BLaER1 treated with 17β-estradiol and CSF1 and Interleukin-3, amounts not matched to agents 10 nM and 100 nM (cell line): ENCODE measurements around the gene PAPSS1.

Experiments used
- H3K27ac ChIP-seq, 11 experiments: shearing (Covaris generic); formaldehyde crosslinking; 2 replicates each; pipeline ENCODE4 v1.8.1; 2022
- H3K27me3 ChIP-seq, 11 experiments: shearing (Covaris generic); formaldehyde crosslinking; 2 replicates each; pipeline ENCODE4 v1.8.1; 2022
- H3K36me3 ChIP-seq, 11 experiments: shearing (Covaris generic); formaldehyde crosslinking; 2 replicates each; pipeline ENCODE4 v1.8.1; 2022
- H3K4me1 ChIP-seq, 10 experiments: shearing (Covaris generic); formaldehyde crosslinking; 2 replicates each; pipeline ENCODE4 v1.8.1; 2022
- H3K4me2 ChIP-seq, 11 experiments: shearing (Covaris generic); formaldehyde crosslinking; 2 replicates each; pipeline ENCODE4 v1.8.1; 2022
- H3K4me3 ChIP-seq, 10 experiments: shearing (Covaris generic); formaldehyde crosslinking; 2 replicates each; pipeline ENCODE4 v1.8.1; 2022
- H3K9ac ChIP-seq, 11 experiments: shearing (Covaris generic); formaldehyde crosslinking; 2 replicates each; pipeline ENCODE4 v1.8.1; 2022
- H3K9me3 ChIP-seq, 11 experiments: shearing (Covaris generic); formaldehyde crosslinking; replicated peaks in 1 of 11; 2 replicates each; pipeline ENCODE4 v1.8.1; 2022
- H4K20me1 ChIP-seq, 11 experiments: shearing (Covaris generic); formaldehyde crosslinking; 2 replicates each; pipeline ENCODE4 v1.8.1; 2022
- Cebpa-rat ChIP-seq, 11 experiments: shearing (Covaris generic); IDR thresholded peaks; 2 replicates each; pipeline ENCODE4 v1.8.1; 2022

PAPSS1 gene

DNA sequence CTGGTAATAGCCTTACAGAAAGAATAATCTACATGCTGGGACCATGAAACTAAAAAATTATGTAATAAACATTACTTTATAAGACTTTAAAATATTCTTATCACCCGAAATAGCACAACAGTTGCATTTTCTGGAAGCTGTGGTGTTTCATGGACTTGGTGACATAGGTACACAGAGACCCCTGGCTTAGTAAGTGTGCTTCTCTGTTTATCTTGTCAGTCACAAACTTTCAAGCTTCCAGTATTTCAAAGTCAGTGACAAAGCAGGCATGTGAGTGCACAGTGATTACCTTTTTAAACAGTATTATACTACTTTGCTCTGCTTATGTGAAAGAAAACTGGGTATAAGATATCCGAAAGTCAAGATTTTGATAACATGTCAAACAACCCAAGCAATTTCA lies 84.3 kb downstream of the PAPSS1 start:
- H3K9ac ChIP-seq, result no peak overlapping the region
- no peaks in the 10 kb centered on the region for H3K27me3 ChIP-seq
- no peak for TF ChIP-seq Cebpa-rat (IDR thresholded peaks at IDR 0.05)
- peaks cover 0 to 9% (median 3%) of the 10 kb centered on the region in 11 experiments; a peak in 9 of 22 replicates for H3K9me3 ChIP-seq
- H3K4me2 ChIP-seq, result no peak overlapping the region
- peaks cover 10 to 90% (median 18%) of the 10 kb centered on the region in 11 experiments for H3K36me3 ChIP-seq
- no peaks in the 10 kb centered on the region for H3K4me1 ChIP-seq
- H3K4me3 ChIP-seq, result no peak overlapping the region
- H3K27ac ChIP-seq, result no peak overlapping the region
- H4K20me1 ChIP-seq, result peaks cover 0 to 12% (median 0%) of the 10 kb centered on the region in 11 experiments; a peak in 2 of 22 replicates

DNA sequence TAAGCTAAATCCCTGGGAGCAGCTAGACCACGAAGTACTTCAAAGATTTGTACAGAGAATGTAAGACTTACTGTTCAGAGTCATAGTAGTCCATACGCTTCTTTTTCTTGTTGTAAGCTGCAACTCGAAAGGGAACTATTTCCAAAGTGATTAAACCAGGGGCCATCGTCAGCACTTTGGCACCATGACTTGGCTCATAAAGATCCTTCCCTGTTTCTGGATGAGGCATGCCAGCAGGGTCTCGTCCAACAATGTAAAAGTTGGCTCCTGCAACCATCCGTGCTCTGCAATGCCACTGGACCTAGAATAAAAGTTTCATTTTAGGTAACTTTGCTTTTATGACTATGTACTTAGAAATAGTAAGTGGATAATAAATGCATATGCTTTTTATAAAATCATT lies 88.5 kb downstream of the PAPSS1 start:
- H3K27ac ChIP-seq, result no peak overlapping the region

DNA sequence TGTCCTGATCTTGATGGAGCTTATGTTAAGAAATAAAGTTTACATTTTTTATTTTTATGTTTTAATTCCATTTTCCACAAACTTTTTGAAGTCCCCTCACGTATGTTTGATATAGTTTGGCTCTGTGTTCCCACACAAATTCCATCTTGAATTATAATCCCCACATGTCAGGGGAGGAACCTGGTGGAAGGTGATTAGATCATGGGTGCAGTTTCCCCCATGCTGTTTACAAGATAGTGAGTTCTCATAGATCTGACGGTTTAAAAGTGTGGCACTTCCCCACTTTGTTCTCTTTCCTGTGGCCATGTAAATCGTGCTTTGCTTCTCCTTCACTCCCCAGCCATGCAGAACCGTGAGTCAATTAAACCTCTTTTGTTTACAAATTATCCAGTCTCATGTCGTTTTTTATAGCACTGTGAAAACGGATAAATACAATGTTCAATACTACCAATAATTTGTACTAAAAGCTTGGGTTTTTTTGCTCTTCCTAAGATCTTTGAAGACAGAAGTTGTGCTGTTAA lies 89.8 kb downstream of the PAPSS1 start:
- H3K4me3 ChIP-seq, result no peak overlapping the region
- H3K27me3 ChIP-seq, result no peaks in the 10 kb centered on the region
- H3K9me3 ChIP-seq, result peaks cover 0 to 16% (median 8%) of the 10 kb centered on the region in 11 experiments; a peak in 10 of 22 replicates
- H3K4me1 ChIP-seq, result peaks cover 0 to 10% (median 0%) of the 10 kb centered on the region in 10 experiments; a peak in 3 of 20 replicates
- H3K4me2 ChIP-seq, result no peak overlapping the region
- no peak overlapping the region for H3K9ac ChIP-seq
- 0 out of 22 replicates have a peak, but pooled peaks cover 0 to 10% (median 0%) of the 10 kb centered on the region in 11 experiments for H4K20me1 ChIP-seq
- peaks cover 20 to 88% (median 28%) of the 10 kb centered on the region in 11 experiments for H3K36me3 ChIP-seq
- no peak for TF ChIP-seq Cebpa-rat (IDR thresholded peaks at IDR 0.05)
- no peak overlapping the region for H3K27ac ChIP-seq

More for the DNA sequence above, 88.5 kb downstream of the PAPSS1 start:
- H3K4me1 ChIP-seq, result peaks cover 0 to 10% (median 0%) of the 10 kb centered on the region in 10 experiments; a peak in 3 of 20 replicates
- H3K9ac ChIP-seq, result no peak overlapping the region
- no peaks in the 10 kb centered on the region for H3K27me3 ChIP-seq
- H4K20me1 ChIP-seq, result 0 out of 22 replicates have a peak, but pooled peaks cover 0 to 10% (median 0%) of the 10 kb centered on the region in 11 experiments
- H3K36me3 ChIP-seq, result peaks cover 16 to 93% (median 31%) of the 10 kb centered on the region in 11 experiments
- no peak for TF ChIP-seq Cebpa-rat (IDR thresholded peaks at IDR 0.05)
- peaks cover 0 to 16% (median 8%) of the 10 kb centered on the region in 11 experiments; a peak in 10 of 22 replicates for H3K9me3 ChIP-seq
- H3K4me2 ChIP-seq, result no peak overlapping the region
- no peak overlapping the region for H3K4me3 ChIP-seq

DNA sequence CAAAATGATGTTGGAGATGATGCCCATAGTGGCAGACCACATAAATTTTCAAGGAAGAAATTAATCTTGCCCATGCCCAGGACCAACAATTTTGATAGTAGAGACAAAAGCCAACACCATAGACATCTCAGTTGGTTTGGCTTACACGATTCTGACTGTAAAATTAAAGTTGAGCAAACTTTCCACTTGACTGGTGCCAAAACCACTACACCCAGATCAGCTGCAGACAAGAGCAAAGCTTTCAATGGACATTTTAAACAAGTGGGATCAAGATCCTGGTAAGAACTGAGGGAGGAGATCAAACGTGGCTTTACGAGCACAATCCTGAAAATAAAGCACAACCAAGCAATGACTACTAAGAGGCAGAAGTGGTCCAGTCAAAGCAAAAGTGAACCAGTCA lies 90.7 kb downstream of the PAPSS1 start:
- Histone ChIP-seq H3K4me2 (peak overlapping the region in 2 of 11 experiments; percentile 3 to 17; a peak in 1 of 22 replicates), H3K4me3 (no peak overlapping the region), H3K27ac (no peak overlapping the region), H3K4me1 (peaks cover 0 to 10% (median 0%) of the 10 kb centered on the region in 10 experiments; a peak in 3 of 20 replicates), H3K27me3 (no peaks in the 10 kb centered on the region), H3K9me3 (peaks cover 0 to 16% (median 8%) of the 10 kb centered on the region in 11 experiments; a peak in 10 of 22 replicates), H3K36me3 (peaks cover 22 to 90% (median 32%) of the 10 kb centered on the region in 11 experiments), H4K20me1 (0 out of 22 replicates have a peak, but pooled peaks cover 0 to 10% (median 0%) of the 10 kb centered on the region in 11 experiments), H3K9ac (no peak overlapping the region)
- TF ChIP-seq Cebpa-rat (IDR thresholded peaks at IDR 0.05), result no peak

DNA sequence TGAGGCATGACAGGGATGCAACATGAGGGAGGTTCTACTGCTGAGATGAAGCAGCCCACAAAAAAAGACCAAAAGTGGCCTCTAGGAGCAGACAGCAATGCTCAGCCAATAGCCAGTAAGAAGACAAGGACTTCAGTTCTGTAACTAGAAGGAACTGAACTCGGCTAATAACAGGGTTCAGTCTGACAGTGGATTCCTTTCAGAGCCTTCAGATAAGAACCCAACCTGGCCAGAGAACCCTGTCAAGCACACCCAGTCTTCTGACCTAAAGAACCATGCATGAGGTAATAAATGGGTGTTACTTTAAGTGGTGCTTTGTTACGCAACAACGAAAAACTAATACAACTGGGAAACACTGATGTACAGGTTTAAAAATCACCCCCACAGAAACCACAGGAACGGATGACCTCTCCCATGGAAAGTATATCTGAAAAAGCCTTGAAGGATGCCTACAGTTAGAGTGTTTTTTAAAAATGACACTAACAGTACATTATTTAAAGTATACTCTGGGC lies 94.6 kb downstream of the PAPSS1 start:
- peaks cover 16 to 27% (median 19%) of the 10 kb centered on the region in 11 experiments for H3K9me3 ChIP-seq
- H3K4me2 ChIP-seq, result no peak overlapping the region
- peaks cover 23 to 86% (median 31%) of the 10 kb centered on the region in 11 experiments; a peak in 21 of 22 replicates for H3K36me3 ChIP-seq
- peaks cover 0 to 18% (median 0%) of the 10 kb centered on the region in 11 experiments; a peak in 1 of 22 replicates for H4K20me1 ChIP-seq
- TF ChIP-seq Cebpa-rat (IDR thresholded peaks at IDR 0.05), result peak in 4 of 11 experiments; percentile 25 to 75 (median 40); a peak in 3 of 22 replicates
- H3K9ac ChIP-seq, result no peak overlapping the region
- no peak overlapping the region for H3K4me3 ChIP-seq
- H3K27me3 ChIP-seq, result no peaks in the 10 kb centered on the region
- no peak overlapping the region for H3K27ac ChIP-seq
- peaks cover 0 to 10% (median 0%) of the 10 kb centered on the region in 10 experiments; a peak in 3 of 20 replicates for H3K4me1 ChIP-seq

DNA sequence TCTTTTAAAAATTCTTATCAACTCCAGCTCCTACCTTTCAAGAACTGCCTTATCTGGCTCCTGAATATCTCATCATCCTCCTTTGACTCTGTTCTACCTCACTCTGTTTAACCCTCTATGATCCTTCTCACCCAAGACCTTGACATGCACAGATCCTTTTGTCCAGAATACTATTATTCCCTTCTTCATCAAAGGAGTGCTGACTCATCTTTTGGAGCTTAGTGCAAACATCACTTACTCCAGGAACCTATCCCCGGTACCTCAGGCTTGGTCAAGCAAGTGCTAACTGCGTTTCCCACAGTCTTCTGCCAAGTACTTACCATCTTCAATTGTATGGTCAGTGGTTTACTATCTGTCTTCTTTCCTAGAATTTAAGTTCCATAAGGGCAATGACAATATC lies 96.0 kb downstream of the PAPSS1 start:
- Histone ChIP-seq H3K9me3 (peaks cover 14 to 22% (median 16%) of the 10 kb centered on the region in 11 experiments), H3K27me3 (no peaks in the 10 kb centered on the region), H3K36me3 (peaks cover 15 to 82% (median 24%) of the 10 kb centered on the region in 11 experiments; a peak in 18 of 22 replicates), H3K9ac (no peak overlapping the region), H3K27ac (no peak overlapping the region), H3K4me2 (no peak overlapping the region), H3K4me1 (peaks cover 0 to under 1% (median 0%) of the 10 kb centered on the region in 10 experiments; a peak in 2 of 20 replicates), H4K20me1 (peaks cover 0 to 19% (median 0%) of the 10 kb centered on the region in 11 experiments; a peak in 1 of 22 replicates), H3K4me3 (no peak overlapping the region)
- no peak for TF ChIP-seq Cebpa-rat (IDR thresholded peaks at IDR 0.05)

DNA sequence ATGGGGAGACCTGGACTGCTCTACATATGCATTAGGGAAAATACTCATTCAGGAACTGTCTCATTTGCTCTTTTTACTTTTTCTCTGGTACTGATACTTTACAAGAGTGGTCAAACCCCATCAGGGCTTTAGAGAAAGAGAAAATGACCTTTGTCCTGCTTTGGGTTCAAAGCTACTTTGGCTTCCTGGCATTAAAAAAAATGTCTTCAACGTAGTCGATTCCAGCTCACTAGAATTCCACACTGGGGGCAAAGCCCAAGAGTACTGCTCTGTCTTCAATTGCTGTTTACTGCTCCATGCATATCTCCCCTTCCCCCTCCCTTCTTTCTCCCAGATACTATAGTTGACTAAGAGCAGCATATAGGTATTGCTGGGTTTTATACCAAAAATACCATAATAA lies 98.0 kb downstream of the PAPSS1 start:
- H3K36me3 ChIP-seq, result peaks cover 15 to 80% (median 21%) of the 10 kb centered on the region in 11 experiments; a peak in 18 of 22 replicates
- no peak overlapping the region for H3K4me2 ChIP-seq
- no peak overlapping the region for H3K4me3 ChIP-seq
- no peaks in the 10 kb centered on the region for H3K27me3 ChIP-seq
- no peak for TF ChIP-seq Cebpa-rat (IDR thresholded peaks at IDR 0.05)
- H3K27ac ChIP-seq, result no peak overlapping the region
- H3K4me1 ChIP-seq, result no peaks in the 10 kb centered on the region
- H3K9me3 ChIP-seq, result peaks cover 14 to 22% (median 16%) of the 10 kb centered on the region in 11 experiments
- H4K20me1 ChIP-seq, result peaks cover 0 to 15% (median 0%) of the 10 kb centered on the region in 11 experiments; a peak in 1 of 22 replicates
- no peak overlapping the region for H3K9ac ChIP-seq

DNA sequence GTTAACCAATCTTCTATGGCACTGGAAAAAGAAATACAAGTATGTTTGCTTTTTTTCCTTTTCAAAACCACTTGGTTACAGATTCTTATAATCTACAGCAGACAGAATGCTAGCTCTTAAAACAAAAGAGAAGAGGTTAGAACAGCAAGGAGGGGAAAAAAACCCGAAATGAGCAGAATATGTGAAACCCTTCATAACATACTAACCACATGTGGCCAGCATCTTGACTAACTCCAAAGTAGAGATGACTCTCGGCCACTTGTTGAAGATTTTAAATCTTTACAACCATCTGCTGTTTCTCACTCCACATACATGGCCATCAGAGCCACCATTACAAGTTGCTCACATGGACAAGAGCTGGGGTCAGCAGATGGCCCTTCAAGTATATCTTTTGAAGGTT lies 100.3 kb downstream of the PAPSS1 start:
- Histone ChIP-seq H3K4me3 (no peak overlapping the region), H3K4me2 (no peak overlapping the region), H3K27me3 (no peaks in the 10 kb centered on the region), H3K9me3 (peaks cover 14 to 22% (median 16%) of the 10 kb centered on the region in 11 experiments), H3K4me1 (no peaks in the 10 kb centered on the region), H3K27ac (no peak overlapping the region), H3K9ac (no peak overlapping the region), H4K20me1 (peaks cover 0 to 12% (median 0%) of the 10 kb centered on the region in 11 experiments; a peak in 2 of 22 replicates), H3K36me3 (peaks cover 15 to 82% (median 23%) of the 10 kb centered on the region in 11 experiments; a peak in 18 of 22 replicates)
- TF ChIP-seq Cebpa-rat (IDR thresholded peaks at IDR 0.05), result no peak

DNA sequence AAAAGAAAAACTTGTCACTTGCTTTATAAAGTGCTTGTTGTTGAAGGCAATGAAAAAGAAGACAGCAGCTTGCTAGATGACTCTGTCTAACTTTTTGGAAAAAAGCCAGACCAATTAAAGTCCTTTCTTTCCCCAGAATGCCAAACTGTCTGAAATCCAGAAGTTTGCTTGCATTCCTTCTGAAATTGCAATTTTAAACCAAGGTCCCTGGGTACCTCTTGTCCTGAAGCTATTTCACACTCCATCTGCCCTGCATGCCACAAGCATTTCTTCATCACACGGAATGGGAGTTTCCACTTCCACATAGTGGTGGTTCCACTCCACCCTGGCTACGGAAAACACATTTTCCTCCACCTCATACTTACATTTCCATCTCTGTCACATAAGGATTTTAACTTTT lies 101.0 kb downstream of the PAPSS1 start:
- no peak overlapping the region for H3K4me3 ChIP-seq
- H4K20me1 ChIP-seq, result peaks cover 0 to 12% (median 0%) of the 10 kb centered on the region in 11 experiments; a peak in 2 of 22 replicates
- no peak overlapping the region for H3K9ac ChIP-seq
- peaks cover 15 to 83% (median 22%) of the 10 kb centered on the region in 11 experiments; a peak in 18 of 22 replicates for H3K36me3 ChIP-seq
- no peaks in the 10 kb centered on the region for H3K27me3 ChIP-seq
- no peak overlapping the region for H3K4me2 ChIP-seq
- H3K4me1 ChIP-seq, result no peaks in the 10 kb centered on the region
- peaks cover 12 to 20% (median 15%) of the 10 kb centered on the region in 11 experiments for H3K9me3 ChIP-seq
- no peak for TF ChIP-seq Cebpa-rat (IDR thresholded peaks at IDR 0.05)
- H3K27ac ChIP-seq, result no peak overlapping the region
